Neutrophil (primary cell): ENCODE results near the gene PLEKHF1.

Experiments
- H3K27ac ChIP-seq: fragments of 200-600 bp; sonication (generic); 2 replicates; pipeline ENCODE4 v1.5.1; 2016; ENCODE audit warnings: mild to moderate bottlenecking, moderate library complexity
- H3K27me3 ChIP-seq: fragments of 200-600 bp; sonication (generic); 2 replicates; pipeline ENCODE4 v1.6.0; 2016; ENCODE audit warnings: mild to moderate bottlenecking
- H3K36me3 ChIP-seq: fragments of 200-600 bp; sonication (generic); 2 replicates; pipeline ENCODE4 v1.5.1; 2017
- H3K4me1 ChIP-seq, 2 experiments: fragments of 200-600 bp in 1 of 2; sonication (generic) in 1 of 2; 1 replicate in 1 of 2; 2 replicates in 1 of 2; pipeline versions ENCODE4 v1.5.1 to v1.6.1; 2013 to 2016; ENCODE audit warnings: low read depth in 1 of 2, low read length in 1 of 2, mild to moderate bottlenecking in 1 of 2, moderate library complexity in 1 of 2; ENCODE audit not compliant: control insufficient read depth in 1 of 2, insufficient read depth in 1 of 2
- H3K4me3 ChIP-seq, 2 experiments: fragments of 200-600 bp in 1 of 2; sonication (generic) in 1 of 2; 1 replicate in 1 of 2; 2 replicates in 1 of 2; pipeline ENCODE4 v1.5.1; 2013 to 2016; ENCODE audit warnings: low read depth in 1 of 2, low read length in 1 of 2, mild to moderate bottlenecking in 1 of 2, moderate library complexity in 1 of 2
- H3K9me3 ChIP-seq: fragments of 200-600 bp; sonication (generic); 2 replicates; pipeline ENCODE4 v1.5.1; 2016
- TF ChIP-seq, protein P1 (sequence below): fragments of 200-600 bp; sonication (generic); IDR thresholded peaks from 2 replicates; pipeline ENCODE4 v1.5.1; 2016; ENCODE audit warnings: antibody characterized with exemption

The PLEKHF1 gene

DNA sequence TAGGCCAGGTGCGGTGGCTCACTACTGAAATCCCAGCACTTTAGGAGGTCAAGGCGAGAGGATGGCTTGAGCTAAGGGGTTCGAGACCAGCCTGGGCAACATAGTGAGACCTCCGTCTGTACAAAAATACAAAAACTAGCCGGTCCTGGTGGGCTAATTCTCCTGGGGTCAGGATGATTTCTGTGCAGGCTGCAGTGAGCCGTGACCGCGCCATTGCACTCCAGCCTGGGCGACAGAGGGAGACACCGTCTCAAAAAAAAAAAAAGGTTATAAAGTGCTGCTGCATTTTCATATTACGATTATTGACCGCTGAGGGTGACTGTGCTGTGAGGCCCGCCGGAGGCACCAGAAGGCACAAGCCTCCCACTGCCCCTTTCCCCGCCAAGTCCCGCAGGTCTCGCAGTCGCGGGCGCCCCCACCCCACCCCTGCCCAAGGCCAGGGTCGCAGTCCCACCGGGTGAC, 477 bp upstream of the PLEKHF1 start:
- Histone ChIP-seq H3K27me3 (peaks cover 62% of the 10 kb centered on the region), H3K9me3 (no peaks in the 10 kb centered on the region), H3K36me3 (no peaks in the 10 kb centered on the region), H3K4me1 (peaks cover 12 to 14% of the 10 kb centered on the region in 2 experiments), H3K27ac (no peak overlapping the region), H3K4me3 (peak overlapping the region; percentile 63 to 69)
- TF ChIP-seq, protein P1, sequence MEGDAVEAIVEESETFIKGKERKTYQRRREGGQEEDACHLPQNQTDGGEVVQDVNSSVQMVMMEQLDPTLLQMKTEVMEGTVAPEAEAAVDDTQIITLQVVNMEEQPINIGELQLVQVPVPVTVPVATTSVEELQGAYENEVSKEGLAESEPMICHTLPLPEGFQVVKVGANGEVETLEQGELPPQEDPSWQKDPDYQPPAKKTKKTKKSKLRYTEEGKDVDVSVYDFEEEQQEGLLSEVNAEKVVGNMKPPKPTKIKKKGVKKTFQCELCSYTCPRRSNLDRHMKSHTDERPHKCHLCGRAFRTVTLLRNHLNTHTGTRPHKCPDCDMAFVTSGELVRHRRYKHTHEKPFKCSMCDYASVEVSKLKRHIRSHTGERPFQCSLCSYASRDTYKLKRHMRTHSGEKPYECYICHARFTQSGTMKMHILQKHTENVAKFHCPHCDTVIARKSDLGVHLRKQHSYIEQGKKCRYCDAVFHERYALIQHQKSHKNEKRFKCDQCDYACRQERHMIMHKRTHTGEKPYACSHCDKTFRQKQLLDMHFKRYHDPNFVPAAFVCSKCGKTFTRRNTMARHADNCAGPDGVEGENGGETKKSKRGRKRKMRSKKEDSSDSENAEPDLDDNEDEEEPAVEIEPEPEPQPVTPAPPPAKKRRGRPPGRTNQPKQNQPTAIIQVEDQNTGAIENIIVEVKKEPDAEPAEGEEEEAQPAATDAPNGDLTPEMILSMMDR: no peak

DNA sequence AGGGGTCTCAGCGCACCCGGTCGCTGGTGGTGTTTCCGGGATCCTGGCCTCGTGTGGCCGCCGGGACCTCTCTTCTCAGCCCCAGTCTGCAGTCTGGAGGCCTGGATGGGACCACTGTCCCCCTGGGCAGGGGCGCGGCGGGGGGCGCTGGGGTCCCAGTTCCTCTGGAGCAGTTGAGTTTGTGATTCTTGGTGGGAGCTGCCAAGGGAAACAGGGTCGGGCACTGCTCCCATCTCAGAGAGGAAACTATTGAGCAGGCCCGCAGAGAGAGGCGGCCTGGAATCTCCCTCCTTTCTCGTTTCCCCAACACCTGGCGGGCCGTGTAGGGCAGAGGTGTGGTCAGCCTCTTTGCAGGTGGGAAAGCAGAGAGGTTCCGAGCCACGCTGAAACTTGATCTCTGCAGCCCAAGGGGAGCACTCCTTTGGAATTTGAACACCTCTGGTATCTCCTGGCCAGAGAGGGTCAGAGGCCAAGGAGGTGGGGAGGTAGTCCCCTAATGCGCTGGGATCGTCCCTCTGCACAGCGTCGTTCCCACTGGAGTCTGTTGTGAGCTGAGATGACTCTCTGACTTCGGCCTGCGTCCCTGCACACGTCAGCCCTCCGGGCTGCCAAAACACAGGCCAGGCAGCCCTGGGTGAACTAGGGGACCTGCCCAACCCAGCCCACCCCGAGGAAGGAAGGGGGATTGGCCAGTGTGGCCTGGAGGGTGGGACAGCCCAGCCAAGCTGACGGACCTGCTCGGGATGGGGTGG, 741 bp downstream of the PLEKHF1 start:
- no peaks in the 10 kb centered on the region for H3K9me3 ChIP-seq
- no peak overlapping the region for H3K27ac ChIP-seq
- peaks cover 62% of the 10 kb centered on the region for H3K27me3 ChIP-seq
- H3K36me3 ChIP-seq: no peaks in the 10 kb centered on the region
- peaks cover 12 to 14% of the 10 kb centered on the region in 2 experiments for H3K4me1 ChIP-seq
- H3K4me3 ChIP-seq: peak overlapping the region; percentile 63 to 69
- TF ChIP-seq, protein P1: no peak

DNA sequence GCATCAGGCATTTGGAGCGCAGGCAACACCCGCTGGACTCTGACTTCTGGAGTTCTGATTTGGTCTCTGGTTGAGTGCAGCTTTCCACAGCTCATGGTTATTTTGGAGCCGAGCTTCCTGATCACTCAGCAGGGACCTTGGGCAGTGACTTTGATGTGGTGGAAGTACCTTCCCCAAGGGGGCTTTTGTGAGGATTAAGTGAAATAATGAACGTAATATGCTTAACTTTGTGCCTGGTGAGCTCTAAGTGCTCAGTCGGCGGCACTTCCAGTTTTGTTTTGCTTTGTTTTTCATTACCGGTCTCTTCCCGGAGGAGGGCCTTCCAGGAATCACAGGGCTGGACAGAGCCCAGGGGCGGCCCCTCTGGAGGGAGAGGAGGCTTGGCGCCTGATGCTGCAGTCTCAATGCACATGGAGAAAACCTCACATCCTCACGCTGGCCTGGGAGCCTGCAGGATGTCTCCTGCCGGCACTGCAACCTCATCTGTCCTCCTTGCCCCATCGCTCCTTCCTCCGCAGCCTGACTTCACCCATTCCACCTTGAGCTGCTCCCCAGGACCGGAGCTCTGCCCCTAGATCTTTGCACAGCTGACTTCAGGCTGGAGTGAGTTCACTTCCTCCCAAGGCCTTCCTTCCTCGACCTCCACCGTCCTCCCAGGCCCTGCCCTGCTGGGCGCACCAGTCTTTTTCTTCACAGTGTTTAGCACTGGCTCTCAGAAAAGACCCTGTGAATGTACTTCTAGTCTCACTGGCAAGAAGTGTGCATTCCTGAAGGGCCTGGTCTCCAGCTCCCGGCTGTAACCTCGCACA, 1.5 kb downstream of the PLEKHF1 start:
- Histone ChIP-seq H3K27me3 (peaks cover 62% of the 10 kb centered on the region), H3K4me3 (no peak overlapping the region), H3K9me3 (no peaks in the 10 kb centered on the region), H3K4me1 (peaks cover 12 to 14% of the 10 kb centered on the region in 2 experiments), H3K36me3 (no peaks in the 10 kb centered on the region), H3K27ac (no peak overlapping the region)
- TF ChIP-seq, protein P1: no peak

DNA sequence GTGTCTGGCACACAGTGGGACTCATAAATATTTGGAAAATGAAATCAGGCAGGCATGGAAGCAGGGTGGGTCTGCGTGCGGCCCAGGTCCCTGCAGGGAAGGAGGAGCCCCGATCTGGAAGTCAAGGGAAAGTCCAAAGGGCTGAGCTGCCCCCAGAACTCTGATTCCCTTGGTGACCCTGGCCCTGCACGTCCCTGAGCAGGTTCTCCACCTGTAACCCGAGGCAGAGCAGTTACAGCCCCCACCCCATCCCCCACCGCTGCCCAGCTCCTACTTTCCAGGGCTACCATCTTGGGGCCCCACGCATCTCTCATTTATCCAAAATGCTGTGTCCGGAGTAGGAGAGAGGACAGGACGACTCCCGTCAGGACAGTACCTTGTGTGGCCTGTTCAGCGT, 2.1 kb downstream of the PLEKHF1 start:
- TF ChIP-seq, protein P1: no peak
- Histone ChIP-seq H3K4me1 (peaks cover 12 to 14% of the 10 kb centered on the region in 2 experiments), H3K27ac (no peak overlapping the region), H3K9me3 (no peaks in the 10 kb centered on the region), H3K4me3 (no peak overlapping the region), H3K27me3 (peaks cover 62% of the 10 kb centered on the region), H3K36me3 (no peaks in the 10 kb centered on the region)

DNA sequence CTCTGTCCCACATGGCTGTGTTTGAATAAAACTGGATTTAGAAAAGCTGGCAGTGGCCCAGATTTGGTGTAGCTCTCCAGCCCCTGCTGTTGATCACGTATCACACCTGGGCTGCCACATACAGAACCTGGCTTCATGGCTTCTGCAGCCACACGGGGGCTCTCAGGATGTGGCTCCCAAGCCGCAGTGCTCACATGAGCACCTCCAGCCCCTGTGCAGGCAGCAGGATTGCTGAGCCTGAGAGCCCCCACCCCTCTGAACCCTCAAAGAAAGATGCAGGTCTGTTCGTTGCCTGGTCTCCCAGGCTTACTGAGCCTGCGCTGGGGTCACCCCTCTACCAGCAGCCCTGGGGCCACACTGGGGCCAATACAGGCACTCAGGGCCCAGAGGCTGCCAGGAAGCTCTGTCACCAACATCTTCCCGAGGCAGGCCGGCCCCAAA, 2.7 kb downstream of the PLEKHF1 start:
- Histone ChIP-seq H3K4me3 (no peak overlapping the region), H3K9me3 (no peaks in the 10 kb centered on the region), H3K36me3 (no peaks in the 10 kb centered on the region), H3K27me3 (peaks cover 59% of the 10 kb centered on the region), H3K27ac (no peak overlapping the region), H3K4me1 (peaks cover 12 to 14% of the 10 kb centered on the region in 2 experiments)
- TF ChIP-seq, protein P1: no peak
